NOMO-1 (cell line): ENCODE results near the gene ATP8B4.

Experiments
- DNase-seq, 2 experiments: peaks; one replicate each; lab custom pipeline; 2025; ENCODE audit not compliant: unreplicated experiment in 2 of 2; lab: John Stamatoyannopoulos, UW

ATP8B4 gene

GRCh38 chr15:49827311-49827710, 291.7 kb downstream of the ATP8B4 start:
- DNase-seq = no peak

- DNase-seq = no peak
Observed at GRCh38 chr15:49826640-49827234, 292.3 kb downstream of the ATP8B4 start.

- DNase-seq = no peak
Observed at GRCh38 chr15:49824775-49825099, 294.3 kb downstream of the ATP8B4 start.

GRCh38 chr15:49823987-49824774, 294.9 kb downstream of the ATP8B4 start:
- no peak for DNase-seq

GRCh38 chr15:49817100-49817499, 301.9 kb downstream of the ATP8B4 start:
- DNase-seq = no peak

- DNase-seq = no peak
Observed at GRCh38 chr15:49815950-49816349, 303.1 kb downstream of the ATP8B4 start.

GRCh38 chr15:49815526-49815925, 303.5 kb downstream of the ATP8B4 start:
- no peak for DNase-seq

- peak in 1 of 2 experiments; percentile 11 for DNase-seq
Observed at GRCh38 chr15:49814709-49815108, 304.3 kb downstream of the ATP8B4 start.

- DNase-seq = no peak
Observed at GRCh38 chr15:49813625-49814024, 305.4 kb downstream of the ATP8B4 start.

- DNase-seq = no peak
Observed at GRCh38 chr15:49810720-49811119, 308.3 kb downstream of the ATP8B4 start.

- no peak for DNase-seq
Observed at GRCh38 chr15:49809894-49810609, 309.0 kb downstream of the ATP8B4 start.

- no peak for DNase-seq
Observed at GRCh38 chr15:49808341-49808740, 310.7 kb downstream of the ATP8B4 start.
